Measurements from ENCODE around the gene TRIP11. TPM values are rescaled to one million over a fixed set of nuclear protein-coding genes. Genes with fewer than 3 reads are reported as not detected.

TRIP11 gene
- total RNA-seq, 1 donor from 2014 or later: 37.0 TPM

DNA sequence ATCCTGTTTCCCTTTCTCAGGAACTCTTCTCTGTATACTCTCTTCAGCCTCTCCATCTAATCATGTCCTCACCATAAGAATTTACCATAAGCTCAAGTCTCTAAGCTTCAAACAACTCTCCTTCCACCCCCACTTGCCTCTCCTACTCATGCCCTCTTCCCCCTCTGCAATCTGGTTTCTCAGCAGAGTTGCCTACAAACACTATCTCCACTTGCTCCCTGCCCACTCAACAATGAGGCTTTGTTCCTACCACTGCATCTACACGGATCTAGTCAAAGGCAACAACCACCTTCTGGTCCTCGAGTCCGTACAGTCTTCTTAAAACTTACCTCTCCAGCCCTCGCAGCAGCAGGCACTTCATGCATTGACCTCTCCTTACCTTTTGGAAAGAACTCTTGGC, 75.1 kb downstream of the TRIP11 start:
- intact Hi-C loops (cut with micrococcal nuclease): loop anchor here (5.0 kb wide), 1 partner anchor 92 kb away; no protein-coding TSS in a partner anchor
- no peak overlapping the region for H3K4me3 Mint-ChIP-seq (ENCODE audit: low read depth)
- peak overlapping the region; percentile 2 for H3K27ac Mint-ChIP-seq
- no peaks in the 10 kb centered on the region for H3K27me3 Mint-ChIP-seq (ENCODE audit: low read depth)
- peaks cover 29% of the 10 kb centered on the region for H3K4me1 Mint-ChIP-seq (ENCODE audit: low read depth)
- no peak for DNase-seq (ENCODE audit: low spot score)
- no peaks in the 10 kb centered on the region for H3K9me3 Mint-ChIP-seq
- peaks cover 24% of the 10 kb centered on the region for H3K36me3 Mint-ChIP-seq (ENCODE audit: low read depth)

GRCh38 chr14:91964011-91964410, 75.8 kb downstream of the TRIP11 start:
- H3K9me3 Mint-ChIP-seq: no peaks in the 10 kb centered on the region
- DNase-seq (ENCODE audit: low spot score): no peak
- H3K27me3 Mint-ChIP-seq (ENCODE audit: low read depth): no peaks in the 10 kb centered on the region
- intact Hi-C loops (cut with micrococcal nuclease): no loop called here
- H3K4me3 Mint-ChIP-seq (ENCODE audit: low read depth): no peak overlapping the region
- H3K4me1 Mint-ChIP-seq (ENCODE audit: low read depth): peaks cover 29% of the 10 kb centered on the region
- H3K27ac Mint-ChIP-seq: no peak overlapping the region
- peaks cover 17% of the 10 kb centered on the region for H3K36me3 Mint-ChIP-seq (ENCODE audit: low read depth)

DNA sequence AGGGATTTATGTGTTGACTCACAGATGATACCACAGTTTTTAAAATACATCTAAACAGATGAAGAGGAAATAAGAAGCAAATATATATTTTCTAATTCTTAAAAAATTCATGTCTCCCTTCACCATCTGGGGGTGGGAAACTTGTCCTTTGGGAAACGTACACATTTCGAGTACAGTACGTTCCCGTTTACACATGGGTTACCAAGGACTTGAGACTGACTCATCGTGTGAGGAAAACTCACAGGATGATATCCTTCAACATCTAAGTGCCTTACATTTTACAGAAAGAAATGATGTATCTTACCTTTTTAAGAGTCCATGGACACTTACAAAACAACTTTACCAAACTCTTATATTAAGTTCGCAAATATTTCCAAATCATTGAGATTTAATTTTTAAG, 76.4 kb downstream of the TRIP11 start:
- Mint-ChIP-seq H3K9me3 (no peaks in the 10 kb centered on the region), H3K27me3 (ENCODE audit: low read depth) (no peaks in the 10 kb centered on the region), H3K27ac (no peak overlapping the region)

DNA sequence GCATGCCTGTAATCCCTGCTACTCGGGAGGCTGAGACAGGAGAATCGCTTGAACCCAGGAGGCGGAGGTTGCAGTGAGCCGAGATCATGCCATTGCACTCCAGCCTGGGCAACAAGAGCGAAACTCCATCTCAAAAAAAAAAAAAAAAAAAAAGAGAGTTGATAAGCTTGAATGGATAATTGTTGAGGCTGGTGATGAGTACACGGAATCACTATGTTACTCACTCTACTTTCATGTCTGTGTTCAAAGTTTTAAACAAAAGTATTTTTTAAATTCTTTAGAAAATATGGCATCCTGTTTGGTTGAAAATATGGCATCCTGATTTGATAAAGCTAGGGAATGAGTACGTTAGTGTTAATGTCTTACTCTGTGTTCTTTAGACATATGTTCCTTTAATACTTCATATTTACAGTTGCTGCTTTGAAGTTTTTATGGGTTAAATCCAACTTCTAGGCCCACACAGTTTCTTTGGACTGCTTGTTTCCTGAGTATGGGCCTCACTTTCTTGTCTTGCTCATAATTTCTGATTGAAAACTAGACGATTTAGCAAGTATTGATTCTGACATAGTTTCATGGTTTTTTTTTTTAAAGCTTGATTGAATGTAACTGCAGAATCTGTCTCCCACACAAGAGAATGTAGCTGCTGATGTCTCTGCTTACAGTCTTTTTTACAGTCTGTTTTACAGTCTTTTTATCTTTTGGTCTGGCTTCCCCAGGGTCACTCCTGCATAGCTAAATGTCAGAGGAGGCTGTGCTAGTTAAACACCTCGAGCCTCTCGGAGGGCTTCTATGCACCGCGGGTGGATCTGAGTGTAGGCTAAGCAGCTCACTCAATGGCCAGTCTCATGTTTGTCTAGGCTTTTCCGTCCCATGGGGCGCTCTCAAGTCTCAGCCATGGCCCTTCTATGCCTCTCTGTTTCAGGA, 78.3 kb downstream of the TRIP11 start:
- no peaks in the 10 kb centered on the region for H3K27me3 Mint-ChIP-seq (ENCODE audit: low read depth)
- peaks cover 16% of the 10 kb centered on the region for H3K4me1 Mint-ChIP-seq (ENCODE audit: low read depth)
- no peak overlapping the region for H3K4me3 Mint-ChIP-seq (ENCODE audit: low read depth)
- H3K36me3 Mint-ChIP-seq (ENCODE audit: low read depth): peaks cover 5% of the 10 kb centered on the region
- no peak for DNase-seq (ENCODE audit: low spot score)
- intact Hi-C loops (cut with micrococcal nuclease): loop anchor here (1.0 to 2.0 kb wide), 2 partner anchors 15 to 19 kb away; no protein-coding TSS in a partner anchor
- H3K9me3 Mint-ChIP-seq: no peaks in the 10 kb centered on the region
- peak overlapping the region; percentile 83 for H3K27ac Mint-ChIP-seq

More for the DNA sequence above, 76.4 kb downstream of the TRIP11 start:
- Mint-ChIP-seq H3K4me3 (ENCODE audit: low read depth) (no peak overlapping the region), H3K36me3 (ENCODE audit: low read depth) (peaks cover 12% of the 10 kb centered on the region), H3K4me1 (ENCODE audit: low read depth) (peaks cover 24% of the 10 kb centered on the region)
- intact Hi-C loops (cut with micrococcal nuclease): no loop called here
- DNase-seq (ENCODE audit: low spot score): no peak

GRCh38 chr14:91957876-91958313, 82.0 kb downstream of the TRIP11 start:
- intact Hi-C loops (cut with micrococcal nuclease): no loop called here
- no peaks in the 10 kb centered on the region for H3K27me3 Mint-ChIP-seq (ENCODE audit: low read depth)
- no peaks in the 10 kb centered on the region for H3K9me3 Mint-ChIP-seq
- H3K27ac Mint-ChIP-seq: no peak overlapping the region
- peaks cover 11% of the 10 kb centered on the region for H3K4me1 Mint-ChIP-seq (ENCODE audit: low read depth)
- H3K36me3 Mint-ChIP-seq (ENCODE audit: low read depth): no peaks in the 10 kb centered on the region
- no peak overlapping the region for H3K4me3 Mint-ChIP-seq (ENCODE audit: low read depth)
- no peak for DNase-seq (ENCODE audit: low spot score)

DNA sequence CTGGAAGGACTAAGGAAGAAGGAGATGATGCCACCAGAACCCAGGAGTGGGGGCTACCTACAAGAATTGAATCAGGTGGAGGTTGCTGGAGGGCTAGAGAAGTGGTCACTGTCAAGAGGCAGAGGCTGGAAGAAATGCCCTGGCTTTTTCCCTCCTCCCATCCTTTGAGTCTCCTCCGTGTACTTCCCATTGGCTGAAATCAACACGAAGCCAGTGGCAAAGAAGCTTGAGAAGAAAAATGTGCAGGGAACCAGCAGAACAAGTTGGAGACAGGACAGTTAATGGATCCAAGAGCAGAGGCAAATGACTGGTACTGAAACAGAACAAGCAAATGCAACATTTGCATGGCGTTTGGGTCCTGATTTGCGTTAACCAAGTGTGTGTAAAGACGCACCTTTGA, 83.2 kb downstream of the TRIP11 start:
- DNase-seq (ENCODE audit: low spot score): no peak
- Mint-ChIP-seq H3K4me1 (ENCODE audit: low read depth) (peaks cover 2% of the 10 kb centered on the region), H3K27ac (no peak overlapping the region), H3K9me3 (no peaks in the 10 kb centered on the region), H3K27me3 (ENCODE audit: low read depth) (peaks cover 3% of the 10 kb centered on the region), H3K36me3 (ENCODE audit: low read depth) (no peaks in the 10 kb centered on the region), H3K4me3 (ENCODE audit: low read depth) (no peak overlapping the region)
- intact Hi-C loops (cut with micrococcal nuclease): no loop called here

- Mint-ChIP-seq H3K9me3 (no peaks in the 10 kb centered on the region), H3K4me3 (ENCODE audit: low read depth) (no peak overlapping the region), H3K36me3 (ENCODE audit: low read depth) (no peaks in the 10 kb centered on the region), H3K27me3 (ENCODE audit: low read depth) (peaks cover 8% of the 10 kb centered on the region), H3K27ac (no peak overlapping the region), H3K4me1 (ENCODE audit: low read depth) (no peaks in the 10 kb centered on the region)
- intact Hi-C loops (cut with micrococcal nuclease): no loop called here
- DNase-seq (ENCODE audit: low spot score): no peak
Measured at GRCh38 chr14:91955168-91955567, 84.7 kb downstream of the TRIP11 start.

GRCh38 chr14:91953170-91953985, 86.5 kb downstream of the TRIP11 start:
- Mint-ChIP-seq H3K36me3 (ENCODE audit: low read depth) (no peaks in the 10 kb centered on the region), H3K9me3 (no peaks in the 10 kb centered on the region), H3K27me3 (ENCODE audit: low read depth) (peaks cover 16% of the 10 kb centered on the region), H3K4me3 (ENCODE audit: low read depth) (no peak overlapping the region), H3K4me1 (ENCODE audit: low read depth) (no peaks in the 10 kb centered on the region), H3K27ac (no peak overlapping the region)
- intact Hi-C loops (cut with micrococcal nuclease): no loop called here
- DNase-seq (ENCODE audit: low spot score): no peak

GRCh38 chr14:91947475-91948184, 92.2 kb downstream of the TRIP11 start, which contains the start of gene FBLN5:
Gene FBLN5 (minus strand): TSS chr14:91947694. CDS start chr14:91947229, 465 bp downstream.
- no peaks in the 10 kb centered on the region for H3K9me3 Mint-ChIP-seq
- no peak for DNase-seq (ENCODE audit: low spot score)
- no peak within 1 kb of the TSS for H3K27ac Mint-ChIP-seq
- peak within 1 kb of the TSS; percentile 86 for H3K4me3 Mint-ChIP-seq (ENCODE audit: low read depth)
- intact Hi-C loops (cut with micrococcal nuclease): loop anchor here (5.0 kb wide), 1 partner anchor 50 kb away; no protein-coding TSS in a partner anchor
- peaks cover 9% of the 10 kb centered on the region for H3K4me1 Mint-ChIP-seq (ENCODE audit: low read depth)
- H3K36me3 Mint-ChIP-seq (ENCODE audit: low read depth): no peaks in the 10 kb centered on the region
- peaks cover 28% of the 10 kb centered on the region for H3K27me3 Mint-ChIP-seq (ENCODE audit: low read depth)

- no peak for DNase-seq (ENCODE audit: low spot score)
- Mint-ChIP-seq H3K36me3 (ENCODE audit: low read depth) (no peaks in the 10 kb centered on the region), H3K4me1 (ENCODE audit: low read depth) (peaks cover 9% of the 10 kb centered on the region), H3K27ac (no peak overlapping the region), H3K4me3 (ENCODE audit: low read depth) (peak overlapping the region; percentile 86), H3K9me3 (no peaks in the 10 kb centered on the region), H3K27me3 (ENCODE audit: low read depth) (peaks cover 25% of the 10 kb centered on the region)
- intact Hi-C loops (cut with micrococcal nuclease): loop anchor here (5.0 kb wide), 1 partner anchor 50 kb away; no protein-coding TSS in a partner anchor
Measured at GRCh38 chr14:91946622-91947474, 93.0 kb downstream of the TRIP11 start.

- H3K9me3 Mint-ChIP-seq: no peaks in the 10 kb centered on the region
- no peaks in the 10 kb centered on the region for H3K36me3 Mint-ChIP-seq (ENCODE audit: low read depth)
- intact Hi-C loops (cut with micrococcal nuclease): loop anchor here (5.0 kb wide), 1 partner anchor 51 kb away; no protein-coding TSS in a partner anchor
- H3K4me3 Mint-ChIP-seq (ENCODE audit: low read depth): no peak overlapping the region
- H3K27ac Mint-ChIP-seq: no peak overlapping the region
- DNase-seq (ENCODE audit: low spot score): no peak
- H3K27me3 Mint-ChIP-seq (ENCODE audit: low read depth): peaks cover 25% of the 10 kb centered on the region
- H3K4me1 Mint-ChIP-seq (ENCODE audit: low read depth): peaks cover 9% of the 10 kb centered on the region
Measured at GRCh38 chr14:91945751-91946621, 93.9 kb downstream of the TRIP11 start.

Measured in activated T-helper 2 cell treated with anti-CD3 and anti-CD28 coated beads, Interferon-gamma antibody, Interleukin-2, Interleukin-4, amounts not matched to agents 10 μg/mL and 5 μg/mL and 100 μg/mL, durations not matched to agents 14 hours and 24 hours and 36 hours (primary cell).